Stimulated activated CD8-positive, alpha-beta memory T cell treated with anti-CD3 and anti-CD28 coated beads, Interleukin-7, amount 100 ng/mL, for 24 hours (primary cell): ENCODE measurements around the gene CXorf49.
"Not testable (repeated sequence)": the region's sequence is repeated elsewhere in the genome, so short reads cannot be mapped to it uniquely, and the experiment has no call there.

Experiments used
- DNase-seq: peaks from one replicate; pipeline ENCODE4 v3.0.0-alpha.2; 2020; ENCODE audit warnings: low read depth

Gene CXorf49

DNA sequence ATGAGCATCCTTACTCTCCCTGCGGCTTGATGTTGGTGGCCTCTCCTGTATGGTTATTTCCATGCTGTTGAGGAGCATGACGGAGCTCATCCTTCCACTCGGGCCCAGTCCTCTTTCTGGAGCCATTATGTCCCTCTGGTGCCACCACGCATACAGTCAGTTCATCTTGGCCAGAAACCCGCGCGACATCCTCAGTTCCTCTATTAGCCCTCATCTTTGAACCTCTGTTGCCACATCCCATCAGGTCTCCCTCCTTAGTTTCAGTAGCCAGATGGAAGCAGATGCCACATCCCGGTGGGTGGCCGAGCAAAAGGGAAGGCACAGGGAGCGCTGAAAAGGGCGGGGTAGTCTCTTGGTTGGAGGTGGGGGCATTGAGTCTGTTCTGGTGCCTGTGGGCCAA is 46.1 kb downstream of the CXorf49 start:
- no peak for DNase-seq

DNA sequence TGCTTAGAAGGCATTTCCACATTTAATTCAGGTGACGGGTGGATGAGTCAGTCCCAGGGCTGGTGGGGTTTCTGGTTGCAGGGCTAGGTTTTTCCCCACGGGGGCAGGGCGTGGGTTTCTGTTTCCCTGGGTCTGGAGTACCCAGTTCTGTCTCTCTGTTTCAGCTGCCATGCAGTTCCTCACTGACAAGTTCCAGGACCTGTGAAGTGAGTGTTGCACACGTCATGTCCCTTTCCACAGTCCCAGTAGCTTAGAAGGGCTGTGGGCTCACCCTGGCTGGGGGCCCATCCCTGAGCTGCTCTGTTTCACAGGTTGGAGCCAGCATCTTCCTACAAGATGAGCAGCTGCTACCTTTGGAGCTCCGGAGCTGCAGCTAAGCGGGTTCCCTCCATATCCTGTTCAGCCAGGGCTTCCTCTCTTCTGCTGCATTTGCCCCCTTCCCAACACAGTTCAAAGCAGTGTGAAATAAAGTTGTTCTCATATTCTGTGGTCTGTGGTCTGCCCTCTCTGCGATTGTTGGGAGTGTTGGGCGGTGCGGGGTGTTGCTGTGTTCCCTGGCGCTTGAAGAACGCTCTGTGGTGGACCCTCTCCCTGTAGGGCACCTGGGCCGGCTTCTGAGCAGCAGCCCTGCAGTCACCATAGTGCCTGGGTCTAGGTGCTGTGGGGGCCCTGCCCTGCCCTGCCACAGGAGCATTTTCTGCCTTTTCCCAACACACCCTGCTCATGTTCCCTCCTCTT is 46.9 kb downstream of the CXorf49 start:
- DNase-seq, result no peak

DNA sequence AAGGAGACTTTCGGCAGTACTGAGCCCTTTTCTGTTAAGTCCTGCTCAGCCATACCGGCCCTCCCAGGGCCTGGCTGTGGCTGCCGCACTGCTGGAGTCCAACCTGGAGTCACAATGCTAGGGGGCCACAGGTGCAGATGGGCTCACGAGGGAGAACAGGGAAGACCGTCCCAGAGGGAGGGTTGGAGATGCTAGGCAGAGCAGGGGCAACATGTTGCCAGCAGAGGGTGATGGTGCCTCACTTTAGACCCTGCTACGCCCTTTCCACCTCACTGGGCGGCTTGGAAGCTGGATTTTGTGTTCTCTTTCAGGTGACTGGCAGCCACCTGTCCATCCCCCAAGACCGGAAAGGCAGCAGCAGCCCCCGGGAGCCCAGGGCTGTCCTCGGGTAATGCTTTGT is 48.1 kb downstream of the CXorf49 start:
- not testable (repeated sequence) for DNase-seq

DNA sequence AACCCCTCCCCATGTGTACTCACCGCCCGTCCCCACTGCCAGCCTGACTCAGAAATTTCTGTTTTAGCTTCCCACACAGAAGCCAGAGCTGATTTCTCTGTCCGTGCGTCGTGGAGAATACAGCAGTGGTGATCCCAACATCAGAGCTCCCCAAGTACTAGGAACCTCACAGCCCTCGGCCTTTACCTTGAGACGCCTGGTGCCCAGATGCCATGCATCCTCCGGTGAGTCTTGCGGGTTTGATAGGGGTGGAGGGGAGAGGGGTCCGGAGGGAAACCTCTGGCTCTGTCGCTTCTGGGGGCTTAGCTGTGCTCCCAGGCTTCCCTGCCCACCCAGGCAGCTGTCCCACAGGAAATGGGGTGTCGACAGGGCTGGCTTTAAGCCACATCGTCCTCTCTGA is 48.6 kb downstream of the CXorf49 start:
- DNase-seq, result no peak

DNA sequence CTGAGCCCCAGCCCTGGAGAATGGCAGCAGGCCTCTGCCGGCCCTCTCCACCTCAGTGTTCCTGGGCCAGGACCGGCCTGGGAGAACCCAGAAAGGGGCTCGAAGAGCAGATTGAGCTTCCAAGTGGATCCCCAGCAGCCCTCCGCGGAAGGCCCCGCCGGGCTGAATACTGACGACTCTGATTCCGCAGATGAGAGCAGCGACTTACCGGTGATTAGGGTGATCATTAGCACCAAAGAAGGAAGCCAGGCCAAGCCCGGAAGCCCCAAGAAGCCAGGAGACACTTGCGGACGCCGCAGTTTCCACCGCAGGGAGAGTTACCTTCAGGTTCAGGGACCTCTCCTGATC is 49.9 kb downstream of the CXorf49 start:
- no peak for DNase-seq

DNA sequence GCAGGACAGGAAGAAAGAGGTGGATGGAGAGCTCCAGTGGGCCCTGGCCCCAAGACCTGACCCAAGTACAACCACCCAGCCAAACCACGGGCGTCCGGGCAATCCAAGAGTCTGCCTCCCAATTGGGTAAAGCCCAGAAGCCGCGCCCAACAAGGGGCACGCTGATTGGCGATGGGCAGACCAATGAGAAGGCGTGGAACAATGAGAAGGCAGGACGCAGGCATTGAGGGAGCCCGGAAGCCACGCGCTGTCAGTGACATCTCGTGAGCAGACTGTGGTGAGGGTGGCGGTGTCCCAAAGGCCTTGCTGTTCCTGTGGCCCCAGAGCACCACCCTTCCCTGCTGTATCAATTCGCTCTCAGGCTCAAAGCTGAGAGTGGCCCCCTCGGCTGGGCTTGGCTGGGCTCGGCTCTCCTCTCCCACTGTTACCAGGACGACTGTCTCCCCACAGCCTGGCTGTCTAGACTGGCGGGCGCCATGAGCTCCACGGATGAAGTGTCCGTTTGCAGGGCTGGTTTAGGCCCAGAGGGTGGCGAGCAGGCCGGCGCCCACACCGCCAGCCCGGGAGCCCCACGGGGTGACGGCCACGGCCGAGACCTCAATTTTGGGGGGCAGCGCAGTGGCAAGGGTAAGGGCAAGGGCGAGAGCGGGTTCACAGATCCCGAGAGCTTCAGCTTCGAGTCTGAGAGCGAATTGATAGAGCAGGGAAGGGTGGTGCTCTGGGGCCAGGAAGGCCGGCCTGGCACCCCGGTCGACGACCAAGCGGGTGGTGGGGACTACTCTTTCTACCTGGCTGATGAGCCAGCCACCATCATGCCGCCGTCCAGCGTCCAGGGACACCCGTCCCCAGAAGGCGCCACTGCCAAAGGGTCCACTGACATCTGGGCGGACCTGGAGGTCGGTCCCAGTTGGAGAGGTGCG is 50.5 kb downstream of the CXorf49 start, which contains the start of gene LOC101059915:
Gene LOC101059915, plus strand, starts transcription at position 219 of the 920 bp plus-strand sequence.
- DNase-seq, result no peak

DNA sequence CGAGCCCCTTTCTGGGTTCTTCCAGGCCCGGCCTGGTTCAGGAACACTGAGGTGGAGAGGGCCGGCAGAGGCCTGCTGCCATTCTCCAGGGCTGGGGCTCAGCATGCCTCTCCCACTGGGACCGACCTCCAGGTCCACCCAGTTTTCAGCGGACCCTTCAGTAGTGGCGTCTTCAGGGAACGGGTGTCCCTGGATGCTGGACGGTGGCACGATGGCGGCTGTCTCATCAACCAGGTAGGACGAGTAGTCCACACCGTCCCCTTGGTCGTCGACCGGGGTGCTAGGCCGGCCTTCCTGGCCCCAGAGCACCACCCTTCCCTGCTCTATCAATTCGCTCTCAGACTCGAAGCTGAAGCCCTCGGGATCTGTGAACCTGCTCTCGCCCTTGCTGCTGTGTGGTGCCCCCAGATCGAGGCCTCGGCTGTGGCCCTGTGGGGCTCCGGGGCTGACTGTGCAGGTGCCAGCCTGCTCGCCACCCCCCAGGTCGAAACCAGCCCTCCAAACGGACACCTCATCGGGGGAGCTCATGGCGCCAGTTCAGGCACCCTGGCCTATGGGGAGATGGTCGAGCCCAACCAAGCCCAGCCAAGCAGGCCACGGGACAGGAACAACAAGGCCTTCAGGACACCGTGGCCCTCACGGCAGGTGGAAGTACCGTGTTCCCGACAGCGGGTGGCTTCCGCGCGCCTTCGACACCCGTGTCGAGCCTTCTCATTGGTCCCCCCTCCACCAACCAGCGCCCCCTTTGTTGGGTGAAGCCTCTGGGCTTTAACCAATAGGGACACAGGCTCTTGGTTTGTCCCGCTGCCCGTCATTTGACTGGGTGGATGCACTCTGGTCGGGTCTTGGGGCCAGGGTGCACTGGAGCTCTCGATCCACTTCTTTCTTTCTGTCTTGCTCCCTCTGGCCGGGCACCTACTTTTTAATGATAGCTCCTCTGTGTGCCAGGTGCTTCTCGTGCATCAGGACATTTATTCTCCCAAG is 51.6 kb downstream of the CXorf49 start:
- DNase-seq, result no peak

DNA sequence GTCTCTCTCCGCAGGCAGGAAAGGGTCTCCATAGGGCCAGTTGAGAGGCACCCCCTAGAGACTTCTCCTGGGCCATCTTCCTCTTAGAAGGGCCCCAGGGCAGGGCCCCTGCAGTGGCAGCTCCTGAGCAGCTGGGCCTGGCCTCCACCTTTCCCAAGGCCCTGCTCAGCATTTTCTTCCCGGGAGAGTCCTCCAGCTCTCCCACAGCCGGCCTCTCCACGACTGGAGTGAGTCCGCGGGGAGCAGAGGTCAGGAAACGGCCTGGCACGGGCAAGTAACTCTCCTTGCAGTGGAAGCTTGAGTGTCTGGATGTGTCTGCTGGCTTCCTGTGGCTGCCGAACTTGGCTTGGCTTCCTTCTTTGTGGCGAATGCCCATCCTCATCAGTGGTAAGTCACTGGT is 52.3 kb downstream of the CXorf49 start:
- DNase-seq, result no peak

DNA sequence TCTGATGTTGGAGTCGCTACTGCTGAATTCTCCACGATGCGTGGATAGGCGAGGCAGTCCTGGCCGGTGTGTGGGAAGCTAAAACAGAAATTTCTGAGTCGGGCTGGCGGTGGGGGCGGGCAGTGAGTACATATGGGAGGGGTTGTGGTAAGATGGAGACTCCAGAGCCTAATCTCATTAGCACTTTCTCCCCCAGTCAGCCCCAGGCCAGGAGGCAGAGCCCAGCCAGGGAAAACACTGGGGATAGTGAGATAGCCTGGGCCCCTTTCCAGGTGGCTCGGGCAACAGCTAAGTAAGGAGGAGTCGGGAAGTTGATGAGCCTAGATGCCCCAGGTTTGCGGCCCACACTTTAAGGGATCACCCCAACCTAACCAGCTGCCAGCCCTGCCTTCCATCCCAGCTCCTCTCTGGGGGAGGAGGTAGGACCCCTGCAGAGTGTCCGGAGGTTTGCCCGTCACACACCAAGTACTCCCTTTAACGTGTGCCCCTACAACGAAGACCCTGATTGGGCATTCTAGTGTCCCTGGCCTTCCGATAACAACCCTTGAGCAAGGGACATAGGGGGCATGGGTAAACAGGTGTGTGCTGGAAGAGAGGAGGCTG is 53.1 kb downstream of the CXorf49 start:
- DNase-seq, result no peak
